GM23338 (cell line): ENCODE results near the gene CCL4L2. TPM values are rescaled to one million over a fixed set of nuclear protein-coding genes. Genes with fewer than 3 reads are reported as not detected.

Experiments
- ATAC-seq: fragments of 200-7000 bp; cut with Tn5 transposase; 3 replicates; pipeline ENCODE4 v1.9.1; 2020
- DNase-seq: peaks from one replicate; pipeline ENCODE4 v3.0.0-alpha.2; 2015; ENCODE audit warnings: low spot score
- H2AFZ ChIP-seq: fragments of 200-600 bp; sonication (generic); 2 replicates; pipeline ENCODE4 v1.8.0; 2016; ENCODE audit warnings: antibody characterized with exemption, mild to moderate bottlenecking, moderate library complexity
- H3F3A ChIP-seq: fragments of 200-600 bp; sonication (generic); replicated peaks from 2 replicates; pipeline ENCODE4 v1.8.0; 2017; ENCODE audit warnings: antibody characterized with exemption, mixed run types, low read depth
- H3K27ac ChIP-seq: fragments of 200-600 bp; sonication (generic); 2 replicates; pipeline ENCODE4 v1.6.1; 2016; ENCODE audit warnings: low read depth
- H3K27me3 ChIP-seq: fragments of 200-600 bp; sonication (generic); 2 replicates; pipeline ENCODE4 v1.8.0; 2016; ENCODE audit warnings: mild to moderate bottlenecking, mixed run types, moderate library complexity; ENCODE audit not compliant: insufficient read depth
- H3K36me3 ChIP-seq: fragments of 200-600 bp; sonication (generic); 2 replicates; pipeline ENCODE4 v1.8.0; 2016; ENCODE audit warnings: mild to moderate bottlenecking; ENCODE audit not compliant: insufficient read depth
- H3K4me1 ChIP-seq: fragments of 200-600 bp; sonication (generic); 2 replicates; pipeline ENCODE4 v1.8.0; 2016; ENCODE audit warnings: mild to moderate bottlenecking, moderate library complexity; ENCODE audit not compliant: insufficient read depth
- H3K4me2 ChIP-seq: fragments of 200-600 bp; sonication (generic); 2 replicates; pipeline ENCODE4 v1.7.1; 2017; ENCODE audit warnings: mixed run types
- H3K4me3 ChIP-seq: fragments of 200-600 bp; sonication (generic); 2 replicates; pipeline ENCODE4 v1.6.1; 2016; ENCODE audit warnings: mixed run types
- H3K79me2 ChIP-seq: fragments of 200-600 bp; sonication (generic); replicated peaks from 2 replicates; pipeline ENCODE4 v1.8.0; 2017; ENCODE audit warnings: mild to moderate bottlenecking; ENCODE audit not compliant: insufficient read depth
- H3K9me2 ChIP-seq: fragments of 200-600 bp; sonication (generic); 2 replicates; pipeline ENCODE4 v1.8.0; 2017; ENCODE audit not compliant: insufficient read depth
- H4K20me1 ChIP-seq: fragments of 200-600 bp; sonication (generic); replicated peaks from 2 replicates; pipeline ENCODE4 v1.8.0; 2017; ENCODE audit warnings: mild to moderate bottlenecking; ENCODE audit not compliant: insufficient read depth
- H3K27ac Mint-ChIP-seq: 2 replicates; pipeline ENCODE4 v1.8.0; 2020; ENCODE audit warnings: inconsistent platforms, mild to moderate bottlenecking, moderate library complexity, mixed read lengths
- H3K27me3 Mint-ChIP-seq: 3 replicates; pipeline ENCODE4 v1.8.0; 2022; ENCODE audit warnings: low read depth, mild to moderate bottlenecking, moderate library complexity, mixed read lengths, inconsistent platforms; ENCODE audit not compliant: insufficient read depth, poor library complexity
- H3K36me3 Mint-ChIP-seq: 3 replicates; pipeline ENCODE4 v1.8.0; 2021; ENCODE audit warnings: low read depth, mild to moderate bottlenecking, inconsistent platforms, moderate library complexity, mixed read lengths
- H3K4me1 Mint-ChIP-seq: 3 replicates; pipeline ENCODE4 v1.8.0; 2020; ENCODE audit warnings: mild to moderate bottlenecking, inconsistent platforms, mixed read lengths
- H3K4me3 Mint-ChIP-seq: 3 replicates; pipeline ENCODE4 v1.8.0; 2021; ENCODE audit warnings: moderate library complexity, mild to moderate bottlenecking, inconsistent platforms, mixed read lengths
- H3K9me3 Mint-ChIP-seq: 3 replicates; pipeline ENCODE4 v1.8.0; 2020; ENCODE audit warnings: moderate library complexity, mild to moderate bottlenecking, inconsistent platforms, mixed read lengths
- CREB1 ChIP-seq: fragments of 250-450 bp; sonication (Bioruptor Pico); IDR thresholded peaks from 2 replicates; pipeline ENCODE4 v1.5.0; 2020; ENCODE audit warnings: low read depth, mild to moderate bottlenecking, moderate library complexity
- ETS1 ChIP-seq: IDR thresholded peaks from 2 replicates; pipeline ENCODE4 v1.6.1; 2016; ENCODE audit warnings: antibody characterized with exemption
- EZH2phosphoT487 ChIP-seq: fragments of 200-600 bp; sonication (generic); IDR thresholded peaks from one replicate; pipeline ENCODE4 v1.8.1; 2018; ENCODE audit warnings: antibody characterized with exemption; ENCODE audit not compliant: unreplicated experiment
- JUNB ChIP-seq: IDR thresholded peaks from one replicate; pipeline ENCODE4 v1.6.1; 2016; ENCODE audit warnings: antibody characterized with exemption; ENCODE audit not compliant: unreplicated experiment
- NANOG ChIP-seq: IDR thresholded peaks from 2 replicates; pipeline ENCODE4 v1.6.1; 2016; ENCODE audit warnings: antibody characterized with exemption, borderline replicate concordance
- POLR2AphosphoS5 ChIP-seq: IDR thresholded peaks from 2 replicates; pipeline ENCODE4 v1.6.1; 2016; ENCODE audit warnings: antibody characterized with exemption, low read depth
- STAT1 ChIP-seq: IDR thresholded peaks from one replicate; pipeline ENCODE4 v1.6.1; 2016; ENCODE audit warnings: antibody characterized with exemption; ENCODE audit not compliant: unreplicated experiment
- ZNF114 ChIP-seq: fragments of 250-450 bp; sonication (Bioruptor Pico); IDR thresholded peaks from 2 replicates; pipeline ENCODE4 v1.5.0; 2020; ENCODE audit warnings: mild to moderate bottlenecking, moderate library complexity
- polyA plus RNA-seq: library from polyadenylated mRNA; unstranded; fragments of >200 nt; fragmentation: Nextera tagmentation; extraction: Ambion mirVana; gene quantifications from 2 replicates; pipeline ENCODE4 v1.2.1, GENCODE V29; 2016
- total RNA-seq: library from RNA; depleted of rRNA; stranded (reverse); fragments of >200 nt; shearing (Covaris generic); gene quantifications from 2 replicates; pipeline ENCODE4 v1.2.3, GENCODE V29; 2014
- TF ChIP-seq, protein P1 (sequence below), 2 experiments: fragments of 200-600 bp in 1 of 2; sonication (generic) in 1 of 2; conservative IDR thresholded peaks; 2 replicates each; pipeline versions ENCODE4 v1.5.1 to v1.6.1; 2016 to 2017; ENCODE audit warnings: antibody characterized with exemption in 2 of 2, low read depth in 2 of 2, mild to moderate bottlenecking in 2 of 2, moderate library complexity in 1 of 2
- TF ChIP-seq, protein P2 (sequence below): IDR thresholded peaks from one replicate; pipeline ENCODE4 v1.6.1; 2018; ENCODE audit warnings: antibody characterized with exemption; ENCODE audit not compliant: unreplicated experiment

CCL4L2 gene
- total and polyA plus RNA-seq, 2 experiments from 2014 or later: not detected

GRCh38 chr17:36195434-36196130, 15.3 kb upstream of the CCL4L2 start (continued):
- TF ChIP-seq, protein P1, sequence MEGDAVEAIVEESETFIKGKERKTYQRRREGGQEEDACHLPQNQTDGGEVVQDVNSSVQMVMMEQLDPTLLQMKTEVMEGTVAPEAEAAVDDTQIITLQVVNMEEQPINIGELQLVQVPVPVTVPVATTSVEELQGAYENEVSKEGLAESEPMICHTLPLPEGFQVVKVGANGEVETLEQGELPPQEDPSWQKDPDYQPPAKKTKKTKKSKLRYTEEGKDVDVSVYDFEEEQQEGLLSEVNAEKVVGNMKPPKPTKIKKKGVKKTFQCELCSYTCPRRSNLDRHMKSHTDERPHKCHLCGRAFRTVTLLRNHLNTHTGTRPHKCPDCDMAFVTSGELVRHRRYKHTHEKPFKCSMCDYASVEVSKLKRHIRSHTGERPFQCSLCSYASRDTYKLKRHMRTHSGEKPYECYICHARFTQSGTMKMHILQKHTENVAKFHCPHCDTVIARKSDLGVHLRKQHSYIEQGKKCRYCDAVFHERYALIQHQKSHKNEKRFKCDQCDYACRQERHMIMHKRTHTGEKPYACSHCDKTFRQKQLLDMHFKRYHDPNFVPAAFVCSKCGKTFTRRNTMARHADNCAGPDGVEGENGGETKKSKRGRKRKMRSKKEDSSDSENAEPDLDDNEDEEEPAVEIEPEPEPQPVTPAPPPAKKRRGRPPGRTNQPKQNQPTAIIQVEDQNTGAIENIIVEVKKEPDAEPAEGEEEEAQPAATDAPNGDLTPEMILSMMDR (conservative IDR thresholded peaks at IDR 0.05; ENCODE audit: low read depth in 2 of 2): no peak
- TF ChIP-seq, protein P2, sequence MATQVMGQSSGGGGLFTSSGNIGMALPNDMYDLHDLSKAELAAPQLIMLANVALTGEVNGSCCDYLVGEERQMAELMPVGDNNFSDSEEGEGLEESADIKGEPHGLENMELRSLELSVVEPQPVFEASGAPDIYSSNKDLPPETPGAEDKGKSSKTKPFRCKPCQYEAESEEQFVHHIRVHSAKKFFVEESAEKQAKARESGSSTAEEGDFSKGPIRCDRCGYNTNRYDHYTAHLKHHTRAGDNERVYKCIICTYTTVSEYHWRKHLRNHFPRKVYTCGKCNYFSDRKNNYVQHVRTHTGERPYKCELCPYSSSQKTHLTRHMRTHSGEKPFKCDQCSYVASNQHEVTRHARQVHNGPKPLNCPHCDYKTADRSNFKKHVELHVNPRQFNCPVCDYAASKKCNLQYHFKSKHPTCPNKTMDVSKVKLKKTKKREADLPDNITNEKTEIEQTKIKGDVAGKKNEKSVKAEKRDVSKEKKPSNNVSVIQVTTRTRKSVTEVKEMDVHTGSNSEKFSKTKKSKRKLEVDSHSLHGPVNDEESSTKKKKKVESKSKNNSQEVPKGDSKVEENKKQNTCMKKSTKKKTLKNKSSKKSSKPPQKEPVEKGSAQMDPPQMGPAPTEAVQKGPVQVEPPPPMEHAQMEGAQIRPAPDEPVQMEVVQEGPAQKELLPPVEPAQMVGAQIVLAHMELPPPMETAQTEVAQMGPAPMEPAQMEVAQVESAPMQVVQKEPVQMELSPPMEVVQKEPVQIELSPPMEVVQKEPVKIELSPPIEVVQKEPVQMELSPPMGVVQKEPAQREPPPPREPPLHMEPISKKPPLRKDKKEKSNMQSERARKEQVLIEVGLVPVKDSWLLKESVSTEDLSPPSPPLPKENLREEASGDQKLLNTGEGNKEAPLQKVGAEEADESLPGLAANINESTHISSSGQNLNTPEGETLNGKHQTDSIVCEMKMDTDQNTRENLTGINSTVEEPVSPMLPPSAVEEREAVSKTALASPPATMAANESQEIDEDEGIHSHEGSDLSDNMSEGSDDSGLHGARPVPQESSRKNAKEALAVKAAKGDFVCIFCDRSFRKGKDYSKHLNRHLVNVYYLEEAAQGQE: no peak
- no peak for TF ChIP-seq NANOG
- no peak for TF ChIP-seq ZNF114 (CRISPR knock-in tag)
- no peak for TF ChIP-seq JUNB
- no peak for TF ChIP-seq STAT1
- TF ChIP-seq POLR2AphosphoS5: no peak
- no peak for TF ChIP-seq CREB1 (CRISPR knock-in tag)

- Histone ChIP-seq H3K9me2 (no peaks in the 10 kb centered on the region), H3K36me3 (no peaks in the 10 kb centered on the region), H4K20me1 (no peaks in the 10 kb centered on the region), H3K4me2 (no peak overlapping the region), H3K27me3 (peaks cover 5% of the 10 kb centered on the region; the same call in 1 of the 2 replicates), H3K79me2 (no peaks in the 10 kb centered on the region), H3K27ac (no peak overlapping the region), H3K4me1 (peaks cover 6% of the 10 kb centered on the region), H2AFZ (peak overlapping the region; percentile 59; the same call in 1 of the 2 replicates), H3F3A (no peaks in the 10 kb centered on the region), H3K4me3 (no peak overlapping the region)
- no peak overlapping the region for H3K4me3 Mint-ChIP-seq
- DNase-seq (no peak), ATAC-seq (no peak)
- H3K27me3 Mint-ChIP-seq: peaks cover 7% of the 10 kb centered on the region
- H3K9me3 Mint-ChIP-seq: no peaks in the 10 kb centered on the region
- H3K27ac Mint-ChIP-seq: 0 out of 2 replicates have a peak overlapping the region, but pooled peaks have one; percentile 5
- peaks cover 20% of the 10 kb centered on the region for H3K4me1 Mint-ChIP-seq
- no peaks in the 10 kb centered on the region for H3K36me3 Mint-ChIP-seq
- TF ChIP-seq, protein P2: no peak
- TF ChIP-seq EZH2phosphoT487 (no peak), NANOG (no peak), JUNB (no peak), ETS1 (no peak)
Measured at GRCh38 chr17:36196131-36196486, 14.8 kb upstream of the CCL4L2 start.
